CD1c-positive myeloid dendritic cell (primary cell): ENCODE results near the gene OR51B2.

ENCODE experiments used
- DNase-seq: peaks from one replicate; pipeline ENCODE4 v3.0.0-alpha.2; 2016; ENCODE audit errors: extremely low spot score

OR51B2 gene

DNA sequence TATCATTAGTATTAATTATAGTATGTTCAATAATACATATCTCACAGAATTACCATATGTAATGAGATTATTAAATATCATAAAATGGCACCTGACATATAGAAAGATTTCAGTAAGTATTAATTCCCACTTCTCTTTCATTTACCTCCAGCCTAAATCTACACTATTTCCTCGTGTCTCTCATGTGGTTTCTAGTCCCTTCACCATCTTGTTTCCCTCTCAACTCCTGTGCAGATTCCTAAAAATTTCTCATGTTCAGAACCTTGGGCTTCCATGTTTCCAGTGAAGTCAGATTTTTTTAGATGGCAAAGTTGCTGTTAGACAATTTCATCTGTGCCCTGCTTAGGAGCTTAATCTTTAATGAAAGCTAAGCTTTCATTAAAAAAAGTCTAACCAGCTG, 40.2 kb downstream of the OR51B2 start:
- no peak for DNase-seq

DNA sequence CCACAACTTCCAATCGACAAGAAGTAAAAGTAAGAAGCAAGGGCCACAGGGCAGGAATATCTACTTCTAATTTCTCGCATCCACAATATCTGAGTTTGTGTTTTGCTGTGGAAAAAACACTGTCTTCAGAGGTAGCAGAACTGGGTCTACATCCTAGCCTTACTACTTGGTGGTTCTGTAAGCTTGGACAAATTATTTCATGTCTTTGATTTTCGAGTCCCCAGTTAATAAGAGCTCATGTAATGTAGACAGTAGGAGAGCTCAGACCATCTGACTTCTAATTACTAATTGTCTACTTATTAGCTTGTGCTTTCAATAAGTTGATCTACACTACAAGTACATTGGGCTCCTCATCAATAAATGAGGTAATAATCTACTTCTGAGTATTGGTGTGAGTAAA, 41.0 kb downstream of the OR51B2 start:
- no peak for DNase-seq

DNA sequence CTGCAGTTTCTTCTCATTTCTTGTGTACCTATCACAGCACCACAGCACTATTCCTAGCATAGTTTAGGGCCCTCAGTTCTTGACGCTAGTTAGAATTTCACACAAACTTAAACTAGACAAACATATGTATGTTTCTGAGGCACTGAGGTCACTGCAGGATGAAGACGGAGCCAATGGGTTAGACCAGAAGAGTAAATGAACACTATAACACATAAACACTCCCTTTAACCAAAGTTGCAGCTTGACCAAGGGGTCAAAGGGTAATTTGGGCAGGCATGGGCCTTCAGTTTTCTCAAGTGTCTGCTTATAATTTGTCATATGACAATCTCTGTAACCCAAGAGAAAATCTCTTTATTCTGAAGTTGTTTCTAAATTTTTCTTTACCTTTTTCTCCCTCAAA, 41.5 kb downstream of the OR51B2 start:
- no peak for DNase-seq

DNA sequence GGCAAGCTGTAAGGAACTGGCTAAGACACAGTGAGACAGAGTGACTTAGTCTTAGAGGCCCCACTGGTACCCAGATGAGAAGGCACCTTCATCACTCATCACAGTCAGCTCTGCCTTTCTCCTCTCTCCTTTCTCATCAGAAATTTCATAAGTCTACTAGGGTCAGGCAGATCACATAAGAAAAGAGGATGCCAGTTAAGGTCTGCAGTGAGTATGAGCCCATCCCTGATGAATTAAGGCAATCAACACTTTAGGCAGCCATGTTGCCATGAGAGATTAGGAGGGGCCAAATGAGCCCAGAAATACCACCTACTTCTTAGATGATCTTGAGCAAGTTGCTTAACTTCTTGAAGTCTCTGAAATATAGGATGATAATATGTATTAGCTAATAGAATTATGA, 42.5 kb downstream of the OR51B2 start:
- no peak for DNase-seq

DNA sequence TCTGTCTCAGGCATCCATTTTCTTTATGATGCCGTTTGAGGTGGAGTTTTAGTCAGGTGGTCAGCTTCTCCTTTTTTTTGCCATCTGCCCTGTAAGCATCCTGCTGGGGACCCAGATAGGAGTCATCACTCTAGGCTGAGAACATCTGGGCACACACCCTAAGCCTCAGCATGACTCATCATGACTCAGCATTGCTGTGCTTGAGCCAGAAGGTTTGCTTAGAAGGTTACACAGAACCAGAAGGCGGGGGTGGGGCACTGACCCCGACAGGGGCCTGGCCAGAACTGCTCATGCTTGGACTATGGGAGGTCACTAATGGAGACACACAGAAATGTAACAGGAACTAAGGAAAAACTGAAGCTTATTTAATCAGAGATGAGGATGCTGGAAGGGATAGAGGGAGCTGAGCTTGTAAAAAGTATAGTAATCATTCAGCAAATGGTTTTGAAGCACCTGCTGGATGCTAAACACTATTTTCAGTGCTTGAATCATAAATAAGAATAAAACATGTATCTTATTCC, 43.5 kb downstream of the OR51B2 start:
- peak; percentile 75 for DNase-seq

DNA sequence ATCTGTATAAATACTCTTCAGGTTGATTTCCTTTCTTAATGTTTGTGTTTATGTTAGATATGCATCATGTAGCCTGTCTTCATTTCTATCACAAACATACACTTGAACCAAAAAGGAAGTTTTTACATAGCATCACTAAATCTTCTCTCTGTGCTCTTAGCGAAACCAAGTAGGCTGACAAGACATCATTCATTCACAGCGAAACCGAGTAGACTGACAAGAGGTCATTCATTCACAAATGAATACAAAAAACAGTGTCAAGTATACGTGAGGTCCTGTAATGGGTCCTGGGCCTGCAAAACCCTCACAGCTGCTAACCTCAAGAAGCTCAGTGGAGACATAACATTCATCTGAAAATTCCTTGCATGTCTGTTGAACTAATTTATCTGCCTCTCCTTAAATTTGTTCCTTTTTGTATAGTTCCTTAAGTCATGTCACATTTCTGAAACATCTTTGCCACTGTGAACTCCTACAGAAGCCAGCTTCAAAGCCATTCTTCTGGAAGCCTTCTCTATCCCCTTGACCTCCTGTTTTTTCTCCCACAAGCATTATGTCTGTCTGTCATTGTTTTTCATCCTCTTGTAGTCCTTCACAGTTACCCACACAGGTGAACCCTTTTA, 44.5 kb downstream of the OR51B2 start:
- DNase-seq: no peak

DNA sequence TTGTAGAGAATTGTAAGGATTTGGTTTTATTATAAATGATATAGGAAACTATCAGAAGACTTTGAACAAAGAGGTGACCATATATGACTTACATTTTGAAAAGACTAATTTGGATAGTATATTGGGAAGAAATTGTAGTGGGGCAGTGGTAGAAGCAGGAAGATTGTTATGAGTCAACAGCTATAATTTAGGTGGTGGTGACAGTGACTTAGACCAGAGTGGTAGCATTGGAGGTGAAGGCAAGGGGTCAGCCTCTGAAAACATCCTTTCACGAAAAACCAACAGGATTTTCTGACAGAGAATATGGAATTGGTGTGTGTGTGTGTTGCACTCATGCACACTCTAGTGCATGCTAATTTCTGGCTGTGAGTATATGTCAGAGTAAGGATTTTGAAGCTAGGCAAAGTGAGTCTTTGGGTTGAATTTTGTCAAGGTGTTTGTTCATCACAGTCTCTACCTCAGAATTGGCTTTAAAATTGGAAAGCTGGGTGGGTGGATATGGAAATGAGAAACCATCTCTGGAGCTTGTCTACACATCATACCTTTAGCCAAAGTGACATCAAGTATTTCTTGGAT, 46.2 kb downstream of the OR51B2 start:
- DNase-seq: no peak

DNA sequence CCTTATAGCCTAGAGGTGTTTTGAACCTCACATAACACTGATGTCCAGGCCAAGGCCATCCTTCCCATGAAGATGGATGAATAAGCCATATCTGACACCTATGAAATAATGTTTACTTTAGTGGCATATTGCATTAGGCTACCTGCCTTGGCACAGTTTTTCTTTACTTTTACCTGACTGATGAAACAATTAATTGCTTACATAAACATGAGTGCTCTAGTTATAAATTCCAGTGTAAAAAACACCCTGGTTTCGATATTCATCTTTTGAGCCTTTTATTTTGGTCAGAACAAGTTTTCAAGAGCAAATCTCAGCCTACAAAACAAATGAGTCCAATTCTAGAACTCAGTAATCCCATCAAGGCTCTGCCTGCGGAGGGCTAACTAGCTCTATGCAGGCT, 47.4 kb downstream of the OR51B2 start:
- no peak for DNase-seq

DNA sequence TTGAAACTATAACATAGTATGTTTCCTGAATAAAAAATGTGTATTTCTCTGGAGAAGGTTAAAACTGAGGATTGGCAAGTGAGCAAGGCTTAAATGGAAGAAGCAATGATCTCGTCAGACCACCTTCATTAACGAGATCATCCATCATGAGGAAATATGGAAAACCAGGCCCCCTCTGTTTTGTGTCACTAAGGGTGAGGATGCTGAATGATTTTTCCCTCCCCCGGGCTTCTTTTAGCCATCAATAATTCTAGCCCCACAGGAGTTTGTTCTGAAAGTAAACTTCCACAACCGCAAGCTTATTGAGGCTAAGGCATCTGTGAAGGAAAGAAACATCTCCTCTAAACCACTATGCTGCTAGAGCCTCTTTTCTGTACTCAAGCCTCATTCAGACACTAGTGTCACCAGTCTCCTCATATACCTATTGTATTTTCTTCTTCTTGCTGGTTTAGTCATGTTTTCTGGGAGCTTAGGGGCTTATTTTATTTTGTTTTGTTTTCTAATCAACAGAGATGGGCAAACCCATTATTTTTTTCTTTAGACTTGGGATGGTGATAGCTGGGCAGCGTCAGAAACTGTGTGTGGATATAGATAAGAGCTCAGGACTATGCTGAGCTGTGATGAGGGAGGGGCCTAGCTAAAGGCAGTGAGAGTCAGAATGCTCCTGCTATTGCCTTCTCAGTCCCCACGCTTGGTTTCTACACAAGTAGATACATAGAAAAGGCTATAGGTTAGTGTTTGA, 48.6 kb downstream of the OR51B2 start:
- no peak for DNase-seq

DNA sequence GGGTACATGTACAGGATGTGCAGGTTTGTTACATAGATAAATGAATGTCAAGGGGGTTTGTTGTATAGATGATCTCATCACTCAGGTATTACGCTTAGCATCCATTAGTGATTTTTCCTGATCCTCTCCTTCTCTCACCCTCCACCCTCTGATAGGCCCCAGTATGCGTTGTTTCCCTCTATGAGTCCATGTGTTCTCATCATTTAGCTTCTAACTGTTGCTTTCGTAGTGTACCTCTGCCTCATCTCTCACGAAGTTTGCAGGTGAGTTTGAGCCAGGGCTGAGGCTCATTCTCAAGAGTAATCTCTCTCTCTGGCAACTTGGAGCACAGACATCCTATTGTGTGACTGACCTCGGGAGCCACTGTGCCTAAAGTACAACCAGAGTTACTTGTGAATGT, 49.7 kb downstream of the OR51B2 start:
- DNase-seq: no peak
